GM18508 (cell line): Measurements from ENCODE around the gene ANKRD42.

Source experiments
- ATAC-seq: cut with Tn5 transposase; IDR thresholded peaks from one replicate; pipeline ENCODE4 v1.9.1; 2021; ENCODE audit warnings: moderate number of reproducible peaks; ENCODE audit not compliant: insufficient read depth, unreplicated experiment

Gene ANKRD42

GRCh38 chr11:83284501-83285150, 91.1 kb downstream of the ANKRD42 start:
- no peak for ATAC-seq

GRCh38 chr11:83285151-83285770, 91.7 kb downstream of the ANKRD42 start:
- ATAC-seq, result peak; percentile 21

- ATAC-seq, result peak; percentile 84
Observed at GRCh38 chr11:83285771-83286528, 92.4 kb downstream of the ANKRD42 start, which contains the start of gene CCDC90B. CCDC90B (minus strand) TSS chr11:83286367; CDS start chr11:83285972, 395 bp downstream.

- ATAC-seq, result no peak
Observed at GRCh38 chr11:83287631-83288030, 94.1 kb downstream of the ANKRD42 start.

- no peak for ATAC-seq
Observed at GRCh38 chr11:83292709-83293456, 99.4 kb downstream of the ANKRD42 start.

GRCh38 chr11:83293457-83293774, 99.9 kb downstream of the ANKRD42 start:
- ATAC-seq, result no peak

- ATAC-seq, result no peak
Observed at GRCh38 chr11:83294208-83294607, 100.7 kb downstream of the ANKRD42 start.
